ENCODE results near the gene ATP13A1.

Gene ATP13A1

DNA sequence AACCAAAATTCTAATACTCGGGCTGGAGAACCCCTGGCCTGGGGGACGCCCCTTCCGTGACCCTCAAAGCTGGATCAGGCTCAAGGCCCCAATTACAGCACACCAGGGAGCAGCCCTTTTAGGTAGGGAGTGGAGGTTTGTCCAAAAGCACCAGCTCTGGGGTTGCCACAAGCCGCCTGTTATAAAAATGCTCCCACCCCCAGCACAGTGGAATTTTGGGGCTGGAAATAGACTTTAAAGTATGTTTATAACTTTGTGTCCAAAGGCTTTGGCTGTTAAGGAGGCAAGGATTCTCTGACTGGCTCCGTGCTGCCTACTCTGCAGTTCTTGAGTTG lies 19.5 kb downstream of the ATP13A1 start:
- H3K4me1 ChIP-seq: peaks cover 13% of the 10 kb centered on the region
- H3K4me2 ChIP-seq: peak overlapping the region; percentile 87
- H3K9ac ChIP-seq: peak overlapping the region; percentile 95; the same call in 1 of the 2 replicates
- peaks cover 79% of the 10 kb centered on the region for H3K36me3 ChIP-seq
- peaks cover 11% of the 10 kb centered on the region; the same call in 1 of the 2 replicates for H4K20me1 ChIP-seq
- H3K4me3 ChIP-seq: peak overlapping the region; percentile 94
- TF ChIP-seq Cebpa-rat (IDR thresholded peaks at IDR 0.05): no peak
- H3K27ac ChIP-seq: peak overlapping the region; percentile 95
- H3K9me3 ChIP-seq: no peaks in the 10 kb centered on the region
- H3K27me3 ChIP-seq: no peaks in the 10 kb centered on the region

DNA sequence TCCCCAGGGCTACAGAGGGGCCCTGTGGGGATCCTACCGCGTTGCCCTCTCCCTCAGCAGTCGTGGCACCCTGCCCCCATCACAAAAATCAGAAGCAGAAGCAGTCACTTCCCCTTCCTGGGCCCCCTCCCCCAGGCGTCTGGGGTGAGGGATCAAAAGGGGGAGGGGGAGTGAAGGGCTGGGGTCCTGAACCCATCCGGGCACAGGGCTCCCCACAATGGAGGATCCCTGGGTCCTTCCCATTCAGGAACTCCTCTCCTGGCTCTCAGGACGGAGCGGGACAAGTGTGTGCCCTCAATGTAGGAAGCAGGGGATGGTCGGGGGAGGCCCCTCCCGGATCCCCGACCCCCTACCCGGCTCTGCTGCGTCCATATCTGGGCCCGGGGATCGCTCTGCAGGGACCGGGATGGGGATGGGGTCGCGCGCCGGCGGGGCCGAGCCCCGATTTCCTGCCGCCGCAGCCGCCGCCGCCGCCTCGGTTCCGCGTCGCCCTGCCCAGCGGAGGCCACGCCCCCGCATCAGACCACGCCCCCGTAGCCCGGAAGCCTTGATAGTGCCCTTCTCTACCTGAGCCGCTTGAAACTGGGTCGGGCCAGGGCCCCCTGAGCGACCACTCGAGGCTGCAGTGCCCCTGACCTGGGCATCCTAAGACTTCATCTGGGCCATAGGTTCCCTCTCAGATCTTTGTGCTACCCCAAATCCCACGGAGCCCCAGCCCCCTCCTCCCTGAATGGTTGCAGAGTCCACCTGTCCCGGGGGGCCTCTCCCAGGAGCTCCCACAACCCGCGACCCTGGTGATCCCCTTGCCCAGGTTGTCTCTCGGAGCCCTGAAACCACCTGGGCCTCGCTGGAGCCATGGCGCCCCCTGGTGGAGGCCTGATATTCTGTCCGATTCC lies 20.1 kb downstream of the ATP13A1 start, which contains the start of gene GMIP:
Gene GMIP, minus strand, starts transcription at position 500 of the 896 bp plus-strand sequence. Its CDS starts 128 bp downstream, at position 372.
- Histone ChIP-seq H3K4me3 (peak within 1 kb of the TSS; percentile 94), H4K20me1 (peaks cover 11% of the 10 kb centered on the region; the same call in 1 of the 2 replicates), H3K36me3 (peaks cover 78% of the 10 kb centered on the region), H3K27ac (peak within 1 kb of the TSS; percentile 95), H3K9ac (peak within 1 kb of the TSS; percentile 95), H3K9me3 (no peaks in the 10 kb centered on the region), H3K4me2 (peak within 1 kb of the TSS; percentile 87), H3K27me3 (no peaks in the 10 kb centered on the region), H3K4me1 (peaks cover 13% of the 10 kb centered on the region)
- no peak for TF ChIP-seq Cebpa-rat (IDR thresholded peaks at IDR 0.05)

DNA sequence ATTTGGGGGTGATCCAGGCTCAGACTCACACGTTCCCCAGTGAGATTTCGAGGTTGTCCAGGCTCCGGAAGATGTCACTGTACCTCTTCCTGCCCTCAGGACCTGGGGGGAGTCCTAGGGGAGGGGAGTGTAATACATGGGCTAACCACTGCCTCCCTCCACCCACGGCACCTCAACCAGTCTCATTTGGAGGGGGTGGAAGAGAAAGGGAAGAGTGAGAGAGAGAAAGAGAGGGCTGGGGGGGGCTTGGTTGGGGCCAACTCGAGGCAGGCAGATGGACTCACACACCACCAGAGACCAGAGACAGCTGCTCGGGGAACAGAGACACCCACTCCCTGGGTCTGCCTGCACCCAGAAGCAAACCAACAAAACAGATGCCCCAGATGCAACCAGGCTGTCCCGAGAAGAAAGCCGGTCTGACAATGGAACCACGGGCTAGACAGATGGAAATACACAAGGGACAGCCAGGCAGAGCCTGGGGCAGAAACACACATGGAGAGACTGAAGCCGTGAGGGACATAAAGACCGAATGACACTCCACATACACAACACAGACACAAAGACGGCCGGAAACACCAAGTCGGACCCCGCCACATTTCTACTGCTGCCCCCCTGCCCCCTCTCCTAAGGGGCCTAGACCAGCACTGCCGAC lies 20.8 kb downstream of the ATP13A1 start:
- no peak for TF ChIP-seq Cebpa-rat (IDR thresholded peaks at IDR 0.05)
- Histone ChIP-seq H3K4me3 (peak overlapping the region; percentile 94), H3K4me2 (peak overlapping the region; percentile 87), H3K27me3 (no peaks in the 10 kb centered on the region), H3K27ac (peak overlapping the region; percentile 95), H3K9ac (peak overlapping the region; percentile 95), H3K4me1 (peaks cover 13% of the 10 kb centered on the region), H3K9me3 (no peaks in the 10 kb centered on the region), H3K36me3 (peaks cover 78% of the 10 kb centered on the region), H4K20me1 (peaks cover 10% of the 10 kb centered on the region; the same call in 1 of the 2 replicates)

DNA sequence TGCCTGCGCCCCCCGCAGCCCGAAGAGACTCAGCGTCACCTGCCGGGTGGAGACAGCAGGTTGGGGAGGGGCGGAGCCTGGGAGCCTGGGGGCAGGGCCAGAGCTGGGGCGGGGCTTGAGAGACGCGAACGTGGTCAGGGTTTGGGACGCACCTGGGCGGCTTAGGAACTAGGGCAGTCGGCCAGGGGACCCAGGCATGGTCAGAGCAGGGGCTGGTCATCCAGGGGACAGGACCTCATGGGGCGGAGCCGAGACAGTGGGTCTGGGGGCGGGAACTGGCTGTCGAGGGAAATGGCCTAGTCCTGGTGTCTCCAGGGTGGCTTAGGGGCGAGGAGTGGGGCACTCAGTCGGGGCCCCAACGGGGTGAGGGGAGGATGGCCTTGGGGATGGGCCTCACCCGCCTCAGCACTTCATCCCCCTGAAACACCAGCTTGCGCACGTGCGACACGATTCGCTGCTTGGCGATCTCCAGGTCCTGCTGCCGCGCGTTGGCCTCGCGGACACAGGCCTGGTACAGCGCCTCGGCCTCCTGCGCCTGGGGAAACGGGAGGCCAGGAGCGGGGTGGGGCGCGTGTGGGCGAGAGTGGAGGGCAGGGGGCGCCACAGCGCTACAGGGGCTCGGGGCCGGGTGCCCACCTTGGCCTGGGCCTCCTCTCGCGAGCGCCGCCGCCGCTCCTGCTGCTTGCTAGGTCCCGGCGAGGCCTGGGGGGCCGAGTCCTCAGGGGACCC lies 25.8 kb downstream of the ATP13A1 start:
- H3K9ac ChIP-seq: no peak overlapping the region
- no peaks in the 10 kb centered on the region for H3K9me3 ChIP-seq
- H3K4me2 ChIP-seq: no peak overlapping the region
- no peaks in the 10 kb centered on the region for H3K27me3 ChIP-seq
- peaks cover 92% of the 10 kb centered on the region for H3K36me3 ChIP-seq
- TF ChIP-seq Cebpa-rat (IDR thresholded peaks at IDR 0.05): no peak
- no peaks in the 10 kb centered on the region for H4K20me1 ChIP-seq
- H3K4me1 ChIP-seq: peaks cover 13% of the 10 kb centered on the region
- H3K27ac ChIP-seq: no peak overlapping the region
- no peak overlapping the region for H3K4me3 ChIP-seq

DNA sequence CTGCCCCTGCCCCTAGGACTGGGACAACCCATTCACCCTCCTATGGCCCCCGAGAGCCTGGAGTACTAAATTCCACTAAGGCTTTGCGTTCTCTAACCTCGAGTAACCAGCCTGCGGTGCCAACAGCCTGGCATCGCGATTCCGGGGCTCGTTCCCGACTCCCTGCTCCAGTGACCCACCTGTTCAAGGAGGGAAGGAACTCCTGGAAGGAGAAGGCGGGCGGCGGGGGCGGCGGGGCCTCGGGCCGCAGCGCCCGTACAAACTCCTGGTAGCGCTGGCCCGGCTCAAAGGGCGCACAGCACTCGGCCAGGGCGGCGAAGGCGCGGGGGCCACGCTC lies 26.3 kb downstream of the ATP13A1 start:
- Histone ChIP-seq H3K36me3 (peaks cover 97% of the 10 kb centered on the region), H3K27ac (no peak overlapping the region), H3K9ac (no peak overlapping the region), H3K4me2 (no peak overlapping the region), H4K20me1 (no peaks in the 10 kb centered on the region), H3K9me3 (no peaks in the 10 kb centered on the region), H3K4me3 (no peak overlapping the region), H3K4me1 (peaks cover 8% of the 10 kb centered on the region), H3K27me3 (no peaks in the 10 kb centered on the region)
- TF ChIP-seq Cebpa-rat (IDR thresholded peaks at IDR 0.05): no peak

DNA sequence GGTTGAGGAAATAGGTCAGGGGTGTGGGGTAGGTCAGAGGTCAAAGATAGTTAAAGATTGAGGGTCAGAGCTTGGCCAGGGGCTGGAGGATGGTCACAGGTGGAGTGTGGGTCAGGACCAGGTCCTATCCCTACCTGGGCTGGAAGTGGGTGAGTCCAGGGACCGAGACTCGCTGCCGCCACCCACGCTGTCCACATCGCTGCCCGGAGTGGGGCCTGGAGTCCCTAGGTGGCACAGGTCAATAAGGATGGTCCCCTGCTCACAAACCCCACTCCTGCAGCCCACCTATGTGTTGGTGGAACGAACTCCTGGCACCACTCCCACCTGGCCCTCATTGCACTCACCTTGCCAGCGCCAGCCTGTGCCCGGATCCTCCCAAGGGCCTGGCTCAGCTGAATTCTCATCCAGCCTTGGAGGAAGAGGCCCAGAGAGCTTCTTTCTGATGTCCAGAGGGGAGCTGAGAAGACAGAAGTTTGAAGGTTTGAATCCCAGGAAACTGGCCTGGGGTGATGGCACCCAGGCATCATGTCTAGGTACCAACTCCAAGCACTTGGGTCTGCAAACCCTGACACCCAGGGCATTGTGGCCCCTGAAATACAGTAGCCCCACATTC lies 26.8 kb downstream of the ATP13A1 start:
- Histone ChIP-seq H3K4me3 (no peak overlapping the region), H3K9ac (no peak overlapping the region), H3K4me2 (no peak overlapping the region), H3K36me3 (peaks cover 97% of the 10 kb centered on the region), H4K20me1 (no peaks in the 10 kb centered on the region), H3K9me3 (no peaks in the 10 kb centered on the region), H3K4me1 (peaks cover 3% of the 10 kb centered on the region), H3K27me3 (no peaks in the 10 kb centered on the region), H3K27ac (no peak overlapping the region)
- no peak for TF ChIP-seq Cebpa-rat (IDR thresholded peaks at IDR 0.05)

DNA sequence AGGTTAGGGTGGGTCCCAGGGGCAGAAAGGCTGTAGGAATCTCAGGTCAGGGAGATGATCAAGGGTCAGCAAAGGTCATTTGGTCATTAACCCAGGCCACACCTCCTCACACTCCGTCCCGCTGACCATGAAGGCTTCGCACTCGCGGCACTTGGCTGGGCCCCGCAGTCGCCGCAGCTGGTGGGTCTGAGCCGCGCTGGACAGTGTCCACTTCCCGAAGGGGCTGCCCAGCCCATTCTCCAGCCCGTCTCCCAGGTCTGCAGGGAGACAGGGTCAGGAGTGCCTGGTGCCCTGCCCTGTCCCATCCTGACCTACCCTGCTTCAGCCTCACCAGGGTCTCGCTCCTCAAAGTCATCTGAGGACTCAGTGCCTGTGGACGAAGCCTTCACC lies 28.2 kb downstream of the ATP13A1 start:
- no peak overlapping the region for H3K4me3 ChIP-seq
- no peaks in the 10 kb centered on the region for H4K20me1 ChIP-seq
- no peaks in the 10 kb centered on the region for H3K27me3 ChIP-seq
- H3K36me3 ChIP-seq: peaks cover 96% of the 10 kb centered on the region
- no peak for TF ChIP-seq Cebpa-rat (IDR thresholded peaks at IDR 0.05)
- H3K4me1 ChIP-seq: no peaks in the 10 kb centered on the region
- H3K27ac ChIP-seq: no peak overlapping the region
- no peak overlapping the region for H3K4me2 ChIP-seq
- no peaks in the 10 kb centered on the region for H3K9me3 ChIP-seq
- H3K9ac ChIP-seq: no peak overlapping the region

DNA sequence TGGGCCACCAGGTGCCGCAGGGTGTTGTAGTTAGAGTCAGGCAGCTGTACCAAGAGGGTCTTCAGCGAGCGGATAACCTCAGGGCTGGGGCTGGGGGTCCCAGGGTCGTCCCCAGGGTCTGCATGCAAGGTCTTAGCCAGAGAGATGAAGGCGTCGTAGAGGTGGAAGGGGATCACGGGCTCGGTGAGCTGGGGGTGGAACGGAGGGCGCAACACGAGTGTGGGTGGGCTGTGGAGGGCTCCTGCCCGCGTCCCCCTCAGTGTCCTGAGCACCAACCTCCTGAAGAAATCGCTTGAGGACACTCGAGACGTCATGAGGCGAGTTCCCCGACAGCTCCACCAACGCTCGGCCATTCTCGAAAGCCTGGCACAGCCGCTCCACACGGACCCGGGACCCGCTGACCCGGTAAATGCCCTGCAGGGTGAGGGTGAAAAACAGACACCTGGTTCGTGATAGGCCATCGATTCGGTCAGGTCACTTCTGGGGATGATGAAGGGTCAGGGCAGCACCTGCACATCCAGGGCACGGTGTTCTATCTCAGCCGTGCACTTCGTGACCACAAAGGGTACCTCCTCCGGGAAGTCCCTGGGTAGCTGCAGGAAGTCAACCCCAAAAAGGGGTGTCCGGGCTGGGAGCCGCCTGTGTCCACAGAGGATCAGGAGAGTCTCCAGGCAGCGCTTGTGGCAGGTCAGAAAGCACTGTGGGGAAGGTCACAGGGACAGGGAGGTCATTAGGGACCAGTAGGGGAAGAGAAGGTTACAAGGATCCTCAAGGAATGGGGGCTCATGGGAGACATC lies 28.8 kb downstream of the ATP13A1 start:
- no peaks in the 10 kb centered on the region for H3K9me3 ChIP-seq
- no peak overlapping the region for H3K9ac ChIP-seq
- H3K4me3 ChIP-seq: no peak overlapping the region
- no peak overlapping the region for H3K4me2 ChIP-seq
- H3K27me3 ChIP-seq: no peaks in the 10 kb centered on the region
- H4K20me1 ChIP-seq: no peaks in the 10 kb centered on the region
- peaks cover 96% of the 10 kb centered on the region for H3K36me3 ChIP-seq
- H3K27ac ChIP-seq: no peak overlapping the region
- no peak for TF ChIP-seq Cebpa-rat (IDR thresholded peaks at IDR 0.05)
- H3K4me1 ChIP-seq: no peaks in the 10 kb centered on the region

All from BLaER1 (cell line).